SK-N-SH treated with all-trans-retinoic acid at 6 μM for 48 hours (cell line): ENCODE measurements around the gene PPFIA4.

ENCODE experiments used
- OSR1 ChIP-seq: fragments of 250-450 bp; sonication (Bioruptor Pico); IDR thresholded peaks from 2 replicates; pipeline ENCODE4 v1.8.0; 2022; ENCODE audit warnings: moderate library complexity, mild to moderate bottlenecking, inconsistent platforms
- PATZ1 ChIP-seq: fragments of 250-450 bp; sonication (Bioruptor Pico); IDR thresholded peaks from 2 replicates; pipeline ENCODE4 v1.8.0; 2020; ENCODE audit warnings: mild to moderate bottlenecking, moderate library complexity, borderline replicate concordance
- RARB ChIP-seq: fragments of 250-450 bp; sonication (Bioruptor Pico); IDR thresholded peaks from 2 replicates; pipeline ENCODE4 v1.8.0; 2021; ENCODE audit warnings: mild to moderate bottlenecking, moderate library complexity
- ZC3H10 ChIP-seq: fragments of 250-450 bp; sonication (Bioruptor Pico); IDR thresholded peaks from 2 replicates; pipeline ENCODE4 v1.5.1; 2021; ENCODE audit warnings: mild to moderate bottlenecking, moderate library complexity
- ZFP3 ChIP-seq: fragments of 250-450 bp; sonication (Bioruptor Pico); IDR thresholded peaks from 2 replicates; pipeline ENCODE4 v1.5.0; 2020; ENCODE audit warnings: mild to moderate bottlenecking, moderate library complexity

GRCh38 chr1:203049077-203049476, 22.8 kb downstream of the PPFIA4 start:
- TF ChIP-seq ZFP3 = no peak
- TF ChIP-seq PATZ1 (CRISPR knock-in tag) = no peak
- TF ChIP-seq ZC3H10 = no peak
- TF ChIP-seq OSR1 (CRISPR knock-in tag) = no peak
- TF ChIP-seq RARB (CRISPR knock-in tag) = no peak
